Measurements from ENCODE around the gene YES1. TPM values are rescaled to one million over a fixed set of nuclear protein-coding genes. Genes with fewer than 3 reads are reported as not detected.
A peak's percentile ranks its signal among the peaks of the same experiment; 100 is the strongest.

Gene YES1
- total and polyA plus RNA-seq, 2 of the 13 experiments (the other 11 are each of a cell fraction or from before 2014, with no cell fraction given): 17.2 to 70.8 TPM

- no peak for TF ChIP-seq MTF1 (CRISPR knock-in tag; IDR thresholded peaks at IDR 0.05)
- TF ChIP-seq ZFP41 (CRISPR knock-in tag; IDR thresholded peaks at IDR 0.05; ENCODE audit: borderline replicate concordance): no peak
- TF ChIP-seq ZNF614 (CRISPR knock-in tag; IDR thresholded peaks at IDR 0.05; ENCODE audit: borderline replicate concordance): no peak
- no peak; the same call in 1 of the 2 replicates for TF ChIP-seq TBX2 (CRISPR knock-in tag; IDR thresholded peaks at IDR 0.05; ENCODE audit: borderline replicate concordance)
- no peak for TF ChIP-seq TOE1 (CRISPR knock-in tag; IDR thresholded peaks at IDR 0.05)
- TF ChIP-seq MTERF4 (CRISPR knock-in tag; IDR thresholded peaks at IDR 0.05): no peak
- TF ChIP-seq ZBED4 (CRISPR knock-in tag; IDR thresholded peaks at IDR 0.05; ENCODE audit: borderline replicate concordance): no peak
- no peak for TF ChIP-seq KLF9 (CRISPR knock-in tag; IDR thresholded peaks at IDR 0.05; ENCODE audit: low read depth)
- TF ChIP-seq ZXDC (CRISPR knock-in tag; IDR thresholded peaks at IDR 0.05): no peak
- no peak for TF ChIP-seq ZSCAN12 (CRISPR knock-in tag; IDR thresholded peaks at IDR 0.05)
- no peak for TF ChIP-seq ZNF331 (CRISPR knock-in tag; IDR thresholded peaks at IDR 0.05)
- TF ChIP-seq BRF2 (CRISPR knock-in tag; IDR thresholded peaks at IDR 0.05): no peak
- TF ChIP-seq CEBPG (CRISPR knock-in tag; IDR thresholded peaks at IDR 0.05): no peak
- TF ChIP-seq SMARCE1 (IDR thresholded peaks at IDR 0.05; ENCODE audit: borderline replicate concordance): no peak
- no peak for TF ChIP-seq NFE2L2 (IDR thresholded peaks at IDR 0.05; ENCODE audit: low read length)
- TF ChIP-seq ZNF770 (CRISPR knock-in tag; IDR thresholded peaks at IDR 0.05): peak; percentile 96
Observed at GRCh38 chr18:845152-845819, 33.2 kb upstream of the YES1 start (continued).

Data from HepG2 (cell line).